Measurements from ENCODE around the gene ANO2. TPM values are rescaled to one million over a fixed set of nuclear protein-coding genes. Genes with fewer than 3 reads are reported as not detected.
A peak's percentile ranks its signal among the peaks of the same experiment; 100 is the strongest.

Gene ANO2
- total RNA-seq, 2 donors from 2014 or later: 14.3 to 28.5 TPM

GRCh38 chr12:5567016-5567725, 377.9 kb downstream of the ANO2 start:
- H3K27me3 Mint-ChIP-seq (ENCODE audit: insufficient read depth): no peaks in the 10 kb centered on the region
- TF ChIP-seq CTCF (conservative IDR thresholded peaks at IDR 0.05): no peak
- no peaks in the 10 kb centered on the region for H3K9me3 ChIP-seq (ENCODE audit: control insufficient read depth, low read length)
- H3K36me3 Mint-ChIP-seq (ENCODE audit: low read depth): peaks cover 9% of the 10 kb centered on the region
- 84 to 90% methylated on average over 7 to 14 of the region's 14 CpGs for WGBS, 2 experiments (ENCODE audit: insufficient coverage in 1 of 2, insufficient read length in 1 of 2)
- no peak overlapping the region for H3K4me3 ChIP-seq (ENCODE audit: low read length)
- H3K27ac ChIP-seq (ENCODE audit: low read depth, low read length): no peak overlapping the region
- no peak overlapping the region for H3K9ac ChIP-seq (ENCODE audit: extremely low read depth, low read length, poor library complexity, severe bottlenecking)
- no peaks in the 10 kb centered on the region for H3K27me3 ChIP-seq (ENCODE audit: control insufficient read depth, insufficient read depth, low read length, poor library complexity, severe bottlenecking)
- no peak overlapping the region for H3K27ac Mint-ChIP-seq
- H3K4me3 Mint-ChIP-seq: no peak overlapping the region
- H3K4me1 Mint-ChIP-seq: peaks cover 21% of the 10 kb centered on the region
- H3K36me3 ChIP-seq (ENCODE audit: control insufficient read depth, insufficient read depth, low read length): no peaks in the 10 kb centered on the region
- H3K9me3 Mint-ChIP-seq: no peaks in the 10 kb centered on the region
- DNase-seq: no peak
- no peaks in the 10 kb centered on the region for H3K4me1 ChIP-seq (ENCODE audit: control insufficient read depth, insufficient read depth, low read length)

- peak; percentile 66 for TF ChIP-seq CTCF (conservative IDR thresholded peaks at IDR 0.05)
- no peak overlapping the region for H3K4me3 ChIP-seq (ENCODE audit: low read length)
- no peak overlapping the region for H3K27ac Mint-ChIP-seq
- DNase-seq: no peak
- no peaks in the 10 kb centered on the region for H3K9me3 ChIP-seq (ENCODE audit: control insufficient read depth, low read length)
- no peaks in the 10 kb centered on the region for H3K9me3 Mint-ChIP-seq
- H3K4me1 ChIP-seq (ENCODE audit: control insufficient read depth, insufficient read depth, low read length): no peaks in the 10 kb centered on the region
- peaks cover 13% of the 10 kb centered on the region for H3K36me3 Mint-ChIP-seq (ENCODE audit: low read depth)
- H3K27ac ChIP-seq (ENCODE audit: low read depth, low read length): no peak overlapping the region
- no peaks in the 10 kb centered on the region for H3K27me3 ChIP-seq (ENCODE audit: control insufficient read depth, insufficient read depth, low read length, poor library complexity, severe bottlenecking)
- no peak overlapping the region for H3K9ac ChIP-seq (ENCODE audit: extremely low read depth, low read length, poor library complexity, severe bottlenecking)
- H3K36me3 ChIP-seq (ENCODE audit: control insufficient read depth, insufficient read depth, low read length): no peaks in the 10 kb centered on the region
- H3K4me3 Mint-ChIP-seq: no peak overlapping the region
- H3K27me3 Mint-ChIP-seq (ENCODE audit: insufficient read depth): no peaks in the 10 kb centered on the region
- 92 to 93% methylated on average over 2 to 3 of the region's 3 CpGs for WGBS, 2 experiments (ENCODE audit: insufficient coverage in 1 of 2, insufficient read length in 1 of 2)
- H3K4me1 Mint-ChIP-seq: peaks cover 19% of the 10 kb centered on the region
Observed at GRCh38 chr12:5565933-5566599, 379.0 kb downstream of the ANO2 start.

GRCh38 chr12:5562581-5562980, 382.5 kb downstream of the ANO2 start:
- no peak overlapping the region for H3K27ac ChIP-seq (ENCODE audit: low read depth, low read length)
- no peak overlapping the region for H3K9ac ChIP-seq (ENCODE audit: extremely low read depth, low read length, poor library complexity, severe bottlenecking)
- H3K9me3 ChIP-seq (ENCODE audit: control insufficient read depth, low read length): no peaks in the 10 kb centered on the region
- no peak overlapping the region for H3K27ac Mint-ChIP-seq
- H3K27me3 ChIP-seq (ENCODE audit: control insufficient read depth, insufficient read depth, low read length, poor library complexity, severe bottlenecking): no peaks in the 10 kb centered on the region
- H3K4me1 ChIP-seq (ENCODE audit: control insufficient read depth, insufficient read depth, low read length): no peaks in the 10 kb centered on the region
- H3K36me3 ChIP-seq (ENCODE audit: control insufficient read depth, insufficient read depth, low read length): no peaks in the 10 kb centered on the region
- H3K9me3 Mint-ChIP-seq: no peaks in the 10 kb centered on the region
- H3K36me3 Mint-ChIP-seq (ENCODE audit: low read depth): peaks cover 29% of the 10 kb centered on the region
- H3K4me3 Mint-ChIP-seq: no peak overlapping the region
- TF ChIP-seq CTCF (conservative IDR thresholded peaks at IDR 0.05): no peak
- no peaks in the 10 kb centered on the region for H3K27me3 Mint-ChIP-seq (ENCODE audit: insufficient read depth)
- H3K4me3 ChIP-seq (ENCODE audit: low read length): no peak overlapping the region
- 90 to 93% methylated on average over 3 of the region's 3 CpGs for WGBS, 2 experiments (ENCODE audit: insufficient coverage in 1 of 2, insufficient read length in 1 of 2)
- peak; percentile 26 for DNase-seq
- peaks cover 15% of the 10 kb centered on the region for H3K4me1 Mint-ChIP-seq

Measured in endodermal cell (in vitro differentiated cells).